Lung (tissue), 12 donors: ENCODE results near the gene ATP5PF. TPM values are rescaled to one million over a fixed set of nuclear protein-coding genes. Genes with fewer than 3 reads are reported as not detected.

Experiments used
- ATAC-seq: fragments of 200-7000 bp; cut with Tn5 transposase; one replicate; pipeline ENCODE4 v1.9.1; 2020; ENCODE audit warnings: moderate number of reproducible peaks; ENCODE audit not compliant: insufficient read depth, low FRiP score
- DNase-seq, 3 donors: peaks; one replicate each; pipeline ENCODE4 v3.0.0-alpha.2; 2013 to 2017
- H3K27ac ChIP-seq, 2 donors: one replicate each; pipeline ENCODE4 v1.5.1; 2013; ENCODE audit warnings: mild to moderate bottlenecking in 2 of 2, moderate library complexity in 2 of 2, control low read depth in 1 of 2, inconsistent platforms in 1 of 2, low read depth in 1 of 2, low read length in 1 of 2
- H3K27me3 ChIP-seq, 3 donors: one replicate each; pipeline ENCODE4 v1.5.1; 2013; ENCODE audit warnings: low read length in 2 of 3; ENCODE audit not compliant: control insufficient read depth in 3 of 3, insufficient read depth in 3 of 3
- H3K36me3 ChIP-seq, 4 donors: one replicate each; pipeline ENCODE4 v1.5.1; 2013; ENCODE audit warnings: low read length in 4 of 4, mild to moderate bottlenecking in 1 of 4, moderate library complexity in 1 of 4; ENCODE audit not compliant: control insufficient read depth in 4 of 4, insufficient read depth in 4 of 4
- H3K4me1 ChIP-seq, 5 donors: one replicate each; pipeline ENCODE4 v1.5.1; 2013; ENCODE audit warnings: low read length in 5 of 5, mild to moderate bottlenecking in 2 of 5, moderate library complexity in 1 of 5; ENCODE audit not compliant: control insufficient read depth in 5 of 5, insufficient read depth in 5 of 5
- H3K4me3 ChIP-seq: one replicate; pipeline ENCODE4 v1.5.1; 2013; ENCODE audit warnings: mild to moderate bottlenecking, control low read depth, moderate library complexity
- H3K9ac ChIP-seq, 2 donors: one replicate each; pipeline ENCODE4 v1.5.1; 2013; ENCODE audit warnings: low read length in 2 of 2, control low read depth in 1 of 2; ENCODE audit not compliant: insufficient read depth in 1 of 2
- H3K9me3 ChIP-seq, 4 donors: one replicate each; pipeline ENCODE4 v1.5.1; 2013; ENCODE audit warnings: low read length in 3 of 4, mild to moderate bottlenecking in 1 of 4, moderate library complexity in 1 of 4; ENCODE audit not compliant: control insufficient read depth in 4 of 4, insufficient read depth in 3 of 4
- CTCF ChIP-seq: IDR thresholded peaks from 2 replicates; pipeline ENCODE4 v1.5.1; 2012; ENCODE audit warnings: mild to moderate bottlenecking; ENCODE audit errors: control extremely low read depth, extremely low read depth
- WGBS, 2 donors: extraction: QIAGEN DNeasy Blood & Tissue Kit; methylation state at CpG; one replicate each; pipeline ENCODE4 v1.1.7; 2013; 5-methylcytosine and 5-hydroxymethylcytosine counted together
- polyA plus RNA-seq, 2 donors: library from polyadenylated mRNA; stranded (reverse); fragments of 200-250 nt; gene quantifications; one replicate each; pipeline ENCODE4 v1.2.1, GENCODE V29; 2013
- total RNA-seq, 2 donors: library from RNA; depleted of rRNA in 1 of 2; stranded (reverse); fragments of >200 nt in 1 of 2; gene quantifications; one replicate each; pipeline ENCODE4 v1.2.1, GENCODE V29; 2014 to 2021
- donor health status: control.
- donor health status: control.
- donor health status: Bipolar disorder and iron deficiency.
- donor health status: healthy.
- donor health status: DM: yes; HTN: yes; CAD: no.

ATP5PF gene
- total and polyA plus RNA-seq, 4 donors: 72.8 to 289 (median 133) TPM

GRCh38 chr21:25772686-25773085 is 38.0 kb upstream of the ATP5PF start:
- no peaks in the 10 kb centered on the region for H3K9me3 ChIP-seq
- no peak for ATAC-seq
- 11 to 19% methylated on average over 2 of the region's 2 CpGs for WGBS, 2 donors
- no peak overlapping the region for H3K9ac ChIP-seq
- H3K4me3 ChIP-seq: no peak overlapping the region
- no peak overlapping the region for H3K27ac ChIP-seq
- no peak for DNase-seq
- no peak for TF ChIP-seq CTCF
- peaks cover 0 to 4% (median 1%) of the 10 kb centered on the region in 4 donors for H3K36me3 ChIP-seq
- H3K4me1 ChIP-seq: no peaks in the 10 kb centered on the region
- H3K27me3 ChIP-seq: no peaks in the 10 kb centered on the region

- Histone ChIP-seq H3K27ac (no peak overlapping the region), H3K36me3 (peaks cover 0 to 17% (median 8%) of the 10 kb centered on the region in 4 donors), H3K27me3 (no peaks in the 10 kb centered on the region), H3K9me3 (no peaks in the 10 kb centered on the region), H3K4me1 (no peaks in the 10 kb centered on the region), H3K4me3 (no peak overlapping the region), H3K9ac (no peak overlapping the region)
- 86% methylated on average over 3 of the region's 3 CpGs for WGBS, 2 donors
- no peak for DNase-seq
- no peak for ATAC-seq
- no peak for TF ChIP-seq CTCF
Observed at GRCh38 chr21:25767921-25768320, 33.2 kb upstream of the ATP5PF start.

GRCh38 chr21:25764065-25764464 is 29.4 kb upstream of the ATP5PF start:
- no peak for DNase-seq
- Histone ChIP-seq H3K4me3 (no peak overlapping the region), H3K27ac (no peak overlapping the region), H3K9ac (no peak overlapping the region), H3K27me3 (no peaks in the 10 kb centered on the region), H3K4me1 (no peaks in the 10 kb centered on the region), H3K36me3 (peaks cover 13 to 32% (median 23%) of the 10 kb centered on the region in 4 donors), H3K9me3 (no peaks in the 10 kb centered on the region)
- no peak for ATAC-seq
- TF ChIP-seq CTCF: no peak
- 98 to 99% methylated on average over 3 of the region's 3 CpGs for WGBS, 2 donors

GRCh38 chr21:25760677-25761076 is 26.0 kb upstream of the ATP5PF start:
- no peak overlapping the region for H3K4me3 ChIP-seq
- H3K36me3 ChIP-seq: peaks cover 10 to 34% (median 25%) of the 10 kb centered on the region in 4 donors
- WGBS, 2 donors: 94 to 98% methylated on average over 1 of the region's 1 CpG
- H3K27ac ChIP-seq: no peak overlapping the region
- H3K9ac ChIP-seq: no peak overlapping the region
- H3K9me3 ChIP-seq: no peaks in the 10 kb centered on the region
- H3K4me1 ChIP-seq: no peaks in the 10 kb centered on the region
- H3K27me3 ChIP-seq: no peaks in the 10 kb centered on the region
- no peak for DNase-seq
- TF ChIP-seq CTCF: no peak
- ATAC-seq: no peak
